HL-60 (cell line): Measurements from ENCODE around the gene SPNS2.

Experiments
- DNase-seq, 2 experiments: peaks; one replicate each; pipeline ENCODE4 v3.0.0-alpha.2; 2010 to 2020; ENCODE audit warnings: low read depth in 1 of 2, low spot score in 1 of 2
- H3K27ac ChIP-seq: fragments of 250-450 bp; sonication (Bioruptor Pico); replicated peaks from 2 replicates; pipeline ENCODE4 v1.5.1; 2020; ENCODE audit warnings: mild to moderate bottlenecking, moderate library complexity
- H3K27me3 ChIP-seq: fragments of 250-450 bp; sonication (Bioruptor Pico); 2 replicates; pipeline ENCODE4 v1.5.1; 2021; ENCODE audit warnings: mild to moderate bottlenecking, moderate library complexity; ENCODE audit not compliant: insufficient read depth, poor library complexity, severe bottlenecking
- H3K4me3 ChIP-seq: replicated peaks from 2 replicates; pipeline ENCODE4 v1.5.1; 2011; ENCODE audit warnings: mild to moderate bottlenecking, control low read depth, low read length; ENCODE audit not compliant: insufficient read depth
- CTCF ChIP-seq: IDR thresholded peaks from one replicate; pipeline ENCODE4 v1.5.1; 2011; ENCODE audit warnings: low read length, control low read depth, inconsistent platforms; ENCODE audit not compliant: insufficient read depth
- GABPA ChIP-seq: IDR thresholded peaks from 2 replicates; pipeline ENCODE4 v1.6.1; 2012; ENCODE audit warnings: low read depth
- POLR2AphosphoS5 ChIP-seq: IDR thresholded peaks from 2 replicates; pipeline ENCODE4 v1.6.1; 2012; ENCODE audit warnings: low read depth
- REST ChIP-seq: IDR thresholded peaks from 2 replicates; pipeline ENCODE4 v1.6.1; 2012; ENCODE audit warnings: low read depth; ENCODE audit not compliant: insufficient replicate concordance
- SPI1 ChIP-seq: IDR thresholded peaks from 2 replicates; pipeline ENCODE4 v1.6.1; 2012; ENCODE audit warnings: low read depth, mild to moderate bottlenecking, borderline replicate concordance

SPNS2 gene

GRCh38 chr17:4580291-4580690, 81.6 kb downstream of the SPNS2 start:
- no peak for TF ChIP-seq GABPA
- TF ChIP-seq CTCF, result no peak
- no peak for TF ChIP-seq POLR2AphosphoS5
- TF ChIP-seq REST, result no peak
- no peak for TF ChIP-seq SPI1
- Histone ChIP-seq H3K27me3 (peaks cover 6% of the 10 kb centered on the region), H3K4me3 (no peak overlapping the region), H3K27ac (no peak overlapping the region)
- no peak for DNase-seq

DNA sequence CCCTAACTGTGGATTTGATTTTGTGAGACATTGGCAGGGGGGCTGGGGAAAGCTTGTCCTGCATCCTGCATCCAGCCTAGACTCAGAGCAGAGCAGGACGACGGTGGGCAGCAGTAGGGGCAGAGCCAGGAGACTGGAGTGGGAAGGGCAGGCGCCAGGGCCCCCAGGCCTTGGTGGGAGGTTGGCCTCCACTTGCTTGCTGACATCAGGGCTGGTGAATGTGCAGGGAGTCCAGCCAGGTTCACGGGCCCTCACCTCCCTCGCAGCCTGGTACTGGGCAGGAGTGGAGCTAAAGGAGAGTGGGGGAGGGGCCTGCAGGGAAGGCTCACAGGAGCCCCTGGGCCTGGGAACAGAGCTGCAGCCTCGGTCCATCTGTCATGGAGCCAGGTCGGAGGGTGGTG, 83.4 kb downstream of the SPNS2 start:
- no peak overlapping the region for H3K4me3 ChIP-seq
- H3K27me3 ChIP-seq, result peaks cover 7% of the 10 kb centered on the region
- no peak for TF ChIP-seq SPI1
- TF ChIP-seq REST, result no peak
- TF ChIP-seq POLR2AphosphoS5, result no peak
- no peak overlapping the region for H3K27ac ChIP-seq
- DNase-seq, result no peak

GRCh38 chr17:4582691-4583090, 84.0 kb downstream of the SPNS2 start:
- Histone ChIP-seq H3K27ac (no peak overlapping the region), H3K4me3 (no peak overlapping the region), H3K27me3 (peaks cover 7% of the 10 kb centered on the region)
- TF ChIP-seq SPI1, result no peak
- TF ChIP-seq GABPA, result no peak
- no peak for TF ChIP-seq CTCF
- no peak for TF ChIP-seq POLR2AphosphoS5
- no peak for TF ChIP-seq REST
- no peak for DNase-seq

DNA sequence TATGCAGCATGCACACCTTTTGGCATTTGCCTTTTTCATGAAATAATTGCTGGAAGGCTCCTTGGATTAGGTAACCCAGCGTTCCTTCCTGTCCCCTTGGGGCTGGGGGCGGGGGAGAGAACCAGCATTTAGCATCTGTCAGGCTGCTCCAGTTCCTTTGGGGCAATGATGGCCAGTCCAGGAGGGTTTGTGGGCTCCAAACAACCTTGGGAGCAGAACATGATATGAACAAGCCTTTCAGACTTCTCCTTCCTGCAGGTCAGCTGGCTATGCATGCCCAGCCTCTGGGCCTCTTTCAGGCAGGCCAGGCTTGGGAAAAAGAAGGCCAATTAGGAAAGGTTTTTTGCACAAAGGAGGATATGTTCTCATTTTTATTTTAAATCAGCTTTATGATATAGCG, 84.5 kb downstream of the SPNS2 start:
- H3K27me3 ChIP-seq, result peaks cover 7% of the 10 kb centered on the region
- H3K4me3 ChIP-seq, result no peak overlapping the region
- TF ChIP-seq CTCF (no peak), REST (no peak), SPI1 (no peak), GABPA (no peak), POLR2AphosphoS5 (no peak)
- no peak overlapping the region for H3K27ac ChIP-seq
- no peak for DNase-seq
